Breast epithelium (tissue), 4 donors: ENCODE measurements around the gene IL18RAP. TPM values are rescaled to one million over a fixed set of nuclear protein-coding genes. Genes with fewer than 3 reads are reported as not detected.

Experiments
- DNase-seq, 2 donors: peaks; one replicate each; pipeline ENCODE4 v3.0.0-alpha.2; 2019; ENCODE audit warnings: low spot score in 2 of 2
- H3K27ac ChIP-seq, 2 donors: fragments of 200-600 bp; sonication (generic) in 1 of 2; one replicate each; pipeline ENCODE4 v1.5.1; 2016 to 2019; ENCODE audit warnings: mild to moderate bottlenecking in 1 of 2
- H3K27me3 ChIP-seq, 2 donors: fragments of 200-600 bp; sonication (generic) in 1 of 2; one replicate each; pipeline versions ENCODE4 v1.5.1 to v1.6.0; 2017 to 2019; ENCODE audit warnings: control low read depth in 1 of 2, mild to moderate bottlenecking in 1 of 2
- H3K36me3 ChIP-seq: fragments of 200-600 bp; one replicate; pipeline ENCODE4 v1.5.1; 2019
- H3K4me1 ChIP-seq, 2 donors: fragments of 200-600 bp; sonication (generic); one replicate each; pipeline ENCODE4 v1.5.1; 2016 to 2019; ENCODE audit warnings: control low read depth in 1 of 2
- H3K4me3 ChIP-seq, 3 donors: fragments of 200-600 bp; sonication (generic); 1 replicate in 2 of 3; 2 replicates in 1 of 3; pipeline ENCODE4 v1.5.1; 2016 to 2019; ENCODE audit warnings: mild to moderate bottlenecking in 3 of 3, moderate library complexity in 2 of 3
- H3K9me3 ChIP-seq, 2 donors: fragments of 200-600 bp; sonication (generic) in 1 of 2; one replicate each; pipeline ENCODE4 v1.5.1; 2016 to 2019; ENCODE audit warnings: control low read depth in 1 of 2
- POLR2A ChIP-seq: fragments of 450-650 bp; IDR thresholded peaks from one replicate; pipeline ENCODE4 v1.6.1; 2016; ENCODE audit warnings: antibody characterized with exemption, mild to moderate bottlenecking, moderate library complexity
- POLR2AphosphoS5 ChIP-seq, 3 donors: sonication (generic); formaldehyde crosslinking; IDR thresholded peaks; one replicate each; pipeline ENCODE4 v1.6.1; 2017; ENCODE audit warnings: antibody characterized with exemption in 3 of 3
- intact Hi-C: fragments of 100-400 bp; cut with DNase I; formaldehyde crosslinking; loops from one replicate; pipeline ENCODE4 v1.15.1; 2023; ENCODE audit warnings: low total_unique reads
- total RNA-seq, 3 donors: library from RNA; depleted of rRNA; stranded (reverse); fragments of >200 nt; gene quantifications; one replicate each; pipeline ENCODE4 v1.1.0, GENCODE V29; 2016
- TF ChIP-seq, protein P1 (sequence below), 3 donors: fragments of 450-650 bp; IDR thresholded peaks; one replicate each; pipeline ENCODE4 v1.5.1; 2016 to 2017; ENCODE audit warnings: antibody characterized with exemption in 3 of 3, mild to moderate bottlenecking in 3 of 3, moderate library complexity in 3 of 3

The IL18RAP gene
- total RNA-seq, 3 donors from 2014 or later, result 1.4 to 2.9 (median 2.3) TPM

DNA sequence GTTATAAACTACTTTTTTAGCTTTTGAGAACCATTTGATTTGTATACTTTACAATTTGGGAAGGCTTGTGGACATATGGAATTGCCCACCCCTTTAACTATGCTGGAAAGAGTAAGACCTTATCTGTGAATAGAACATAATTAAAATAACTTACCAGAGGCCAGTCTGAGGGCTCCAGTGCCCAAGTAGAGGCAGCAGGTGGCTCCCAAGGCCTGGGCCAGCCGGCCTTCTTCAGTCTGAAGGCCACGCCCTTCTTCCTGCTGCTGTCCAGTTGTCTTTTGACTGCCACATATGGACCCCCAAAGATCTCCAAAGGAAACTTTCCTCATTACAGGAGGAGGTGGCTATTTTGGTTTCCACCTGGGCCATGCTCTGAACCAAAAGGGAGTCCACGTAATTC, 12.0 kb upstream of the IL18RAP start:
- TF ChIP-seq, protein P1, sequence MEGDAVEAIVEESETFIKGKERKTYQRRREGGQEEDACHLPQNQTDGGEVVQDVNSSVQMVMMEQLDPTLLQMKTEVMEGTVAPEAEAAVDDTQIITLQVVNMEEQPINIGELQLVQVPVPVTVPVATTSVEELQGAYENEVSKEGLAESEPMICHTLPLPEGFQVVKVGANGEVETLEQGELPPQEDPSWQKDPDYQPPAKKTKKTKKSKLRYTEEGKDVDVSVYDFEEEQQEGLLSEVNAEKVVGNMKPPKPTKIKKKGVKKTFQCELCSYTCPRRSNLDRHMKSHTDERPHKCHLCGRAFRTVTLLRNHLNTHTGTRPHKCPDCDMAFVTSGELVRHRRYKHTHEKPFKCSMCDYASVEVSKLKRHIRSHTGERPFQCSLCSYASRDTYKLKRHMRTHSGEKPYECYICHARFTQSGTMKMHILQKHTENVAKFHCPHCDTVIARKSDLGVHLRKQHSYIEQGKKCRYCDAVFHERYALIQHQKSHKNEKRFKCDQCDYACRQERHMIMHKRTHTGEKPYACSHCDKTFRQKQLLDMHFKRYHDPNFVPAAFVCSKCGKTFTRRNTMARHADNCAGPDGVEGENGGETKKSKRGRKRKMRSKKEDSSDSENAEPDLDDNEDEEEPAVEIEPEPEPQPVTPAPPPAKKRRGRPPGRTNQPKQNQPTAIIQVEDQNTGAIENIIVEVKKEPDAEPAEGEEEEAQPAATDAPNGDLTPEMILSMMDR (IDR thresholded peaks at IDR 0.05), result no peak
- TF ChIP-seq POLR2A (no peak), POLR2AphosphoS5 (IDR thresholded peaks at IDR 0.05) (no peak)
- no peaks in the 10 kb centered on the region for H3K27me3 ChIP-seq
- intact Hi-C loops, result no loop called here
- H3K27ac ChIP-seq, result no peak overlapping the region
- no peak overlapping the region for H3K4me3 ChIP-seq
- DNase-seq, result no peak
- H3K36me3 ChIP-seq, result no peaks in the 10 kb centered on the region
- H3K9me3 ChIP-seq, result peaks cover 0 to 15% of the 10 kb centered on the region in 2 donors
- H3K4me1 ChIP-seq, result no peaks in the 10 kb centered on the region

DNA sequence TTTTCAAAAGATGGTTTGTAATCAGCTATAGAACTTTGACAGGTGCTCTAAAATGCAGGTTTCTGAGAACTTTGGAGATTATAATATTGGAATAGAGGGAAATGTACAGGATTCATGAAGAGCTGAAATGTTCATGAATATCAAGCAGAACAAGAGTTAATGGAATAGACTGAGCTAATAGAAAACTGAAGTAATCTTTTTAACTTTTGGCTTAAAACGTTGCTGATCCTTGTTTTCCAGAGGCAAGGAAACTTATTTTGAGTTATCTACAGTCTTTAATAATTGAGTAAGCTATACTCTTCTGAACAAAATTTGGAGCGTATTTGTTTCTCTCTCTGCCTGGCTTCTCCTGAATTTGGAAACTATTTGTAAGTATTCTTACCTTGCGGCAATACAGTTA, 10.8 kb upstream of the IL18RAP start:
- H3K4me1 ChIP-seq, result no peaks in the 10 kb centered on the region
- no peaks in the 10 kb centered on the region for H3K36me3 ChIP-seq
- H3K27me3 ChIP-seq, result no peaks in the 10 kb centered on the region
- TF ChIP-seq, protein P1 (IDR thresholded peaks at IDR 0.05), result no peak
- TF ChIP-seq POLR2AphosphoS5 (IDR thresholded peaks at IDR 0.05), result no peak
- intact Hi-C loops, result no loop called here
- H3K27ac ChIP-seq, result no peak overlapping the region
- no peak overlapping the region for H3K4me3 ChIP-seq
- no peak for DNase-seq
- H3K9me3 ChIP-seq, result peaks cover 0 to 15% of the 10 kb centered on the region in 2 donors

DNA sequence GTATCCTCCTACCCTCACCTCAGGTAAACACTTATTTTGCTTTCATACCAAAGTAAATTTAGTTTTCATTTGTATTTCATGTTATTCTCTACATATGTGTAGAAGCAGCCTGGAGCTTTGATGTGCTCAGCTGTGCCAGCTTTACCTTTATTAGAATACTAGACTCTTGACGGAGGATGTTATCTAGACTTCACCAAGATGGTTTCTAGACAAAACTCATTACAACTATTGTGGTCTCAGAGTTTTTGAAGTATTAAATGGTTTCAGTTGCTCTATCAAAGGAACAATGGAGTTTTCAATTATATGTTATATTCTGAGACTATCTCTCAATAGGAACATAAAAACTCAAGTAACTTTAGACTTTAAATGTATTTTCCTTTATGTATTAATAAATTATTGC, 5.0 kb upstream of the IL18RAP start:
- TF ChIP-seq POLR2A (no peak), POLR2AphosphoS5 (IDR thresholded peaks at IDR 0.05) (no peak)
- TF ChIP-seq, protein P1 (IDR thresholded peaks at IDR 0.05), result no peak
- no peak overlapping the region for H3K27ac ChIP-seq
- H3K9me3 ChIP-seq, result no peaks in the 10 kb centered on the region
- H3K4me1 ChIP-seq, result no peaks in the 10 kb centered on the region
- intact Hi-C loops, result no loop called here
- peaks cover 0 to 5% of the 10 kb centered on the region in 2 donors for H3K27me3 ChIP-seq
- H3K36me3 ChIP-seq, result no peaks in the 10 kb centered on the region
- no peak overlapping the region for H3K4me3 ChIP-seq
- no peak for DNase-seq

DNA sequence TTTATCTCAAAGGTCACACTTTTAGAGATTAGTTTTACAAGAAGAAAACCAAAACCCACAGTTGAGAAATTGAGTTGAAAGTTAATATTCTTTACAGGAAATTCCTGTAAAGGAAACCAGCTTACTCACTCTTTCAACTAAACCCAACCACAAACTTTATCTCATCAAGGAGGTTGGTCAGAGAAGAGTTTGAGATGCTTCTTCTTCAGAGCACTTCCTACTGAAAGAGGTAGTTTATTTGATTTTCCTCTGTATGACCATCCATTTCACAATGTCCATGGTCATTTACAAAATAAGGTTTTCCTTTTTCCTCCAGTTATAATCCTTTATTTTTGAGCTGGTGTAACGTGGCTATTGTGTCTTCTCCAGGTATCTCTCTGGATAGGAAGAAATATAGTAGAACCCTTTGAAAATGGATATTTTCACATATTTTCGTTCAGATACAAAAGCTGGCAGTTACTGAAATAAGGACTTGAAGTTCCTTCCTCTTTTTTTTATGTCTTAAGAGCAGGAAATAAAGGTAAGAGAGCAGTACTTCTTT, 4.5 kb upstream of the IL18RAP start:
- no peaks in the 10 kb centered on the region for H3K9me3 ChIP-seq
- H3K4me3 ChIP-seq, result no peak overlapping the region
- H3K27ac ChIP-seq, result no peak overlapping the region
- intact Hi-C loops, result no loop called here
- H3K36me3 ChIP-seq, result no peaks in the 10 kb centered on the region
- no peak for DNase-seq
- peaks cover 0 to 5% of the 10 kb centered on the region in 2 donors for H3K27me3 ChIP-seq
- TF ChIP-seq POLR2A, result no peak
- TF ChIP-seq, protein P1 (IDR thresholded peaks at IDR 0.05), result no peak
- TF ChIP-seq POLR2AphosphoS5 (IDR thresholded peaks at IDR 0.05), result no peak
- no peaks in the 10 kb centered on the region for H3K4me1 ChIP-seq

DNA sequence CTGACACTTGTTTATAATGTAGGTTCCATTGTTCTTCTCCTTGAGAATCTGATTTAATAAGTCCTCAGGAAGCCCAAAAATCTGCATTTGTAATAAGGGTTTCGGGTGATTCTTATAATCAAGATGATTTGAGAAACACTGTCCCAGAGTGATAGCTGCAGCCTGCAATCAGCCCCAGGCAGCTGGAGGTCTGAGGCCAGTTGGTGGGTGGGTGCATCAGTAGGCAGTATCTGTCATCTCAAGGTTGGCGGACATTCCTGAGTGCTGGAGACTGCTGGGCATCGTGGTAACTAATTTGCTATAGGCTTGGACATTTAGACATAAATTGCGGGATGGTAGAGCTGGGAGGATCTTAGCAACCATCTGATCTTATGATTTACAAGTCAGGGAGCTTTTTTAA, 2.7 kb upstream of the IL18RAP start:
- H3K36me3 ChIP-seq, result no peaks in the 10 kb centered on the region
- DNase-seq, result no peak
- H3K9me3 ChIP-seq, result no peaks in the 10 kb centered on the region
- H3K4me1 ChIP-seq, result no peaks in the 10 kb centered on the region
- intact Hi-C loops, result no loop called here
- no peak overlapping the region for H3K4me3 ChIP-seq
- peaks cover 0 to 5% of the 10 kb centered on the region in 2 donors for H3K27me3 ChIP-seq
- no peak for TF ChIP-seq POLR2AphosphoS5 (IDR thresholded peaks at IDR 0.05)
- TF ChIP-seq POLR2A, result no peak
- TF ChIP-seq, protein P1 (IDR thresholded peaks at IDR 0.05), result no peak
- no peak overlapping the region for H3K27ac ChIP-seq
